RCC 7860 (cell line): ENCODE results near the gene RNF39.
A peak's percentile ranks its signal among the peaks of the same experiment; 100 is the strongest.
"Not testable (repeated sequence)": the region's sequence is repeated elsewhere in the genome, so short reads cannot be mapped to it uniquely, and the experiment has no call there.

Source experiments
- DNase-seq: peaks from one replicate; pipeline ENCODE4 v3.0.0-alpha.2; 2015; ENCODE audit warnings: low spot score
- FAIRE-seq: peaks from 2 replicates; lab custom pipeline; 2012; peaks lifted over from hg19 to GRCh38; lab: Jason Lieb, UNC

The RNF39 gene

DNA sequence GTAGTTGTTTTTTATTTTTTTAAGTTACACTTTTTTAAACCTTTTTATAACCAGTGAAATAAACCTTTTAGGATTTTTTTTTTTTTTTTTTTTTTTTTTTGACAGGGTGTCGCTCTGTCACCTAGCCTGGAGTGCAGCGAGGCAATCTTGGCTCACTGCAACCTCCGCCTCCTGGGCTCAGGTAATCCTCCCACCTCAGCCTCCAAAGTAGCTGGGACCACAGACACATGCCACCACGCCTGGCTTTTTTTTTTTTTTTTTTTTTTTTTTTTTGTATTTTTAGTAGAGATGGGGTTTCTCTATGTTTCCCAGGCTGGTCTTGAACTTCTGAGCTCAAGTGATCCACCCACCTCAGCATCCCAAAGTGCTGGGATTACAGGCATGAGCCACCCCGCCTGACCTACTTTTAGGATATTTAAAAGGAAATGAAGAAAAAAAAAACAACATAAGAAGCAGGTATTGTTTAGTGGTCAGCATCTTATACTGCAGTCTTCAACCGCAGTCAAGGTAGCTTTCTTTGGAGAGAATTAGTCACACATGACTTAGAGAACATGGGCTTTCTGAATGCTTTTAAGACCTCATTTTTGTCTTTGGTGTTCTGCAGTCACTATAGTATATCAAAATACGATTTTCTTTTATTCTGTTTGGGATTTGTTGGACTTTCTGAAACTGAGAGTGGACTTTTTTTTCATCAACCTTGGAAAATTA, 12.9 kb downstream of the RNF39 start:
- DNase-seq (no peak), FAIRE-seq (no peak)

DNA sequence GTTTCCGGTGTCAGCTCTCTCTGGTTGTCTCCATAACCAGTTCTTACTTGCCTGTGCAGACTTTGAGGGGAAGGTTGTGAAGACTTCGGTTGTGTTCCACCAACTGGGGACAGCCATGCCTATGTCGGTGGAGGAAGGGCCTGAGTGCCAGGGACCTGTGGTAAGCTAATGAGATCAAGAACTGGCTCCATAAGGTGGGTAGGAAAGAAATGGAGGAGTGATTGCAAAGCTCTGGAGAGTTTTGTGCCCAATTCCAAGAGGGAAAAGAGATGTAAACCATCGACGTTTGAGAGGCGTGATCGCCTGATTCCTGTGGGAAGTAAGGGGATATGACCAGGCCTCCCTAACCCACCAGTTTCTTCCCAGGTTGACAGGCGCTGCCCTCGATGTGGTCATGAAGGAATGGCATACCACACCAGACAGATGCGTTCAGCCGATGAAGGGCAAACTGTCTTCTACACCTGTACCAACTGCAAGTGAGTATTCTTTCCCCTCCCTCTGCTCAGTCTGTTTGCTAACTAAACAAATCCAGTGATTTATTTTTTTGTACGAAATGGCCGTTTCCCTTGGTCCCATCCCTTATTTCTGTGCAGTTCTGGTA, 13.6 kb downstream of the RNF39 start:
- DNase-seq (no peak), FAIRE-seq (no peak)

GRCh38 chr6:30061092-30061857, 14.3 kb downstream of the RNF39 start, which contains the start of gene POLR1H:
TSS of gene POLR1H (plus strand) at chr6:30061265. CDS start at chr6:30061525, 260 bp downstream.
- FAIRE-seq = peak; percentile 66
- DNase-seq = peak; percentile 88

- no peak for FAIRE-seq
- no peak for DNase-seq
Measured at GRCh38 chr6:30060606-30061091, 14.9 kb downstream of the RNF39 start.

DNA sequence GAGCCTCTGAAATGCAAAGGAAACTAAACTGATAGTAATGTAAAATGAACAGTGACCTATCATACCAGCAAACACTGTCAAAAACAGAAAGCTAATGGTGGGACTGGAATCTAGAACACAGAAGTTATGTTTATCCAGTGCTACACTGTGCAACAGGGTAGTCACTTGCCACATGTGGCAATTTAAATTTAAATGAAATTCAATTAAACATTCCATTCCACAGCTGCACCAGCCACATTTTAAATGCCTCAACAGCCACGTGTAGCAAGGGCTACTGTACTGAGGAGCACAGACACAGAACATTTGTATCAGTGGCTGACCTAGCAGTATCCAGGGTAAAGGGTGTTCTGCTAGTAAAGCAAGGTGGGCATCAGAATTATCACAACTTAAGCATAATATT, 20.1 kb downstream of the RNF39 start:
- no peak for FAIRE-seq

GRCh38 chr6:30053682-30054081, 21.9 kb downstream of the RNF39 start:
- no peak for FAIRE-seq
- no peak for DNase-seq

More for the DNA sequence above, 20.1 kb downstream of the RNF39 start:
- no peak for DNase-seq

DNA sequence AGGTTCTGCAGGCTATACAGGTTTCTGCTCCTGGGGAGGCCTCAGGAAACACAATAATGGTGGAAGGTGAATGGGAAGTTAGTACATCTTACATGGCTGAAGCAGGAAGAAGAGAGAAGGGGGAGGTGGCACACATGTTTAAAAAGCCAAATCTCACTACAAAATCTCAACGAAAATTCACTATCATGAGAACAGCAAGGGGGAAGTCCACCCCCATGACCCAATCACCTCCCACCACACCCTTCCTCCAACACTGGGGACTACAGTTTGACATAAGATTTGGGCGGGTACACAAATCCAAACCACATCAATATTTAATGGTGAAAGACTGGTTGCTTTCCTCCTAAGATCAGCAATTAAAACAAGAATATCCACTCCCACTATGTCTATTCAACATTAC, 28.3 kb downstream of the RNF39 start:
- DNase-seq = no peak
- no peak for FAIRE-seq

DNA sequence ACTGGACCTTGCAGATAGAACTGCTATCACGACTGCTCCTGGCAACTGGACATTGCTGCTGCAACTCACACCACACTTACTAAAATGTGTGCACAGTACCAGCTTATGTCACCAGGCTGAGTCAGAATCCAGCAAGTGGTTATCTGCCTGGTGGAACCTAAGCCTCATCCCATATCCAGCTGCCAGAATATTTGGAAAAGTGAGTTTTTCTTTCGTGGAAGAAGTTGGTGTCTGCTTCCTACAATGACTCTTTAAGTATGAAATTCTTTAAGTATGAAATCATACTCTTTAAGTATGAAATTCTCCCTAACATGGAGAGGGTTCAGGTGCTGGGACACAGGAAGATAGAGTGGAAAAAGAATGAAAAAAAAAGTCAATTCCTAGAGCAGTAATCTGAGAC, 30.9 kb downstream of the RNF39 start:
- FAIRE-seq = no peak
- peak; percentile 66 for DNase-seq

- FAIRE-seq (no peak), DNase-seq (no peak)
Measured at GRCh38 chr6:30043744-30044143, 31.8 kb downstream of the RNF39 start.

- FAIRE-seq = no peak
- no peak for DNase-seq
Measured at GRCh38 chr6:30042914-30043313, 32.7 kb downstream of the RNF39 start.

- DNase-seq = no peak
- FAIRE-seq = no peak
Measured at GRCh38 chr6:30042476-30042875, 33.1 kb downstream of the RNF39 start.

DNA sequence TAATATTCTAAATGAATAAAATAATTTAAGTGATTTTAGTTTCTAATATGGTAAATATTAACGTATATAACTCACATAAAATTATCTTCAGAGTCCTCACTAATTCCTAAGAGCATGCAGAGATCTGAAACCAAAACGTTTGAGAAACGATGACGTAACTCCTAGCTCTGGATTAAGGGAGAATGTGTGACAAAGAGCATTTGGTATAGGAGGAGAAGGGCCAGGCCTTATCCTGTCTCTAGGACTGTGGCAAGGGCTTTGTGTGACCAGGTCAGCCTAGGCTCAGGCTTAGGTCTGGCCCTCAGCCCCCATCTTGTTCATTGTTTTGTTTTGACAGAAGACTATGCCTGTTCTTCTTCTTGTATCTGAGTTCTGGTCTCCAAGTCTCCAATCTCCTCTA, 33.7 kb downstream of the RNF39 start:
- DNase-seq (no peak), FAIRE-seq (no peak)

GRCh38 chr6:30041221-30041620, 34.3 kb downstream of the RNF39 start:
- FAIRE-seq (no peak), DNase-seq (no peak)

GRCh38 chr6:30037182-30037788, 38.3 kb downstream of the RNF39 start:
- FAIRE-seq = no peak
- no peak for DNase-seq

DNA sequence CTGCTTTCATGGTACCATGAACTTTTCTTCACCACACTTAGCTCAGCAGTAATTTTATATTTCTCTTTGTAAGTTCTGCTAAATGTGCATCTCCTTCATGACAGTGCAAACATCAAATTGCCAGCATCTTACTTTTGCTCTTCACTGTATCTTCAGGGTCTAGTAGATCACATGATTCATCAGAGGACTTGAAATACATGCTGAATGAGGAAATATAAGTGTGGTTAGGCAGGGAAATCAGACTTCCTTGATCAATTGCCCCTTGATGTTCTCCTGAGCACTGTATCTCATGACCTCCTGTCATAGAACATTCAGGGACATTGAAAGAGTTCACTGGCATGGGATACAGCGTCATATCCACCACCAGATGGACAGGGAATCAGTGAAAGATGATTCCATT, 39.8 kb downstream of the RNF39 start:
- no peak for DNase-seq
- FAIRE-seq = no peak

DNA sequence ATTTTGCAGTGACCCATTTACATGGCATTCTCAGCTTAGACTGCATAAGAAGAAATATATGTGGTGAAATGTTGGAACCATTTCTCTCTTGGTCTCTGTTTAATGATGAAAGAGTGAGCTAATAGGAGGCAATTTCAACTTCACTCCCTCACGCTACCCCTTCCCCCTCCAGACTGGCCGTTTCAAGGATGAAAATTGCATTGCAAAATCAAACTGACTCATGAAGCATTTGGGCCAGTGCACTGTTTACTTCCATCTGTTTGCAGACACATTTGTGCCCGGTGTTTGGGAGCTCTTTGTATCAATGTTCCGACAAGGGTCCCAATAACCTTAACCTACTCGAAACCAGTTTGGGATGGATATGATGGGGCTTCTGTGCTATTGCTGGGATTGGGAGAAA, 42.1 kb downstream of the RNF39 start:
- not testable (repeated sequence) for FAIRE-seq, DNase-seq

- DNase-seq (no peak), FAIRE-seq (no peak)
Measured at GRCh38 chr6:30031381-30031780, 44.2 kb downstream of the RNF39 start.

DNA sequence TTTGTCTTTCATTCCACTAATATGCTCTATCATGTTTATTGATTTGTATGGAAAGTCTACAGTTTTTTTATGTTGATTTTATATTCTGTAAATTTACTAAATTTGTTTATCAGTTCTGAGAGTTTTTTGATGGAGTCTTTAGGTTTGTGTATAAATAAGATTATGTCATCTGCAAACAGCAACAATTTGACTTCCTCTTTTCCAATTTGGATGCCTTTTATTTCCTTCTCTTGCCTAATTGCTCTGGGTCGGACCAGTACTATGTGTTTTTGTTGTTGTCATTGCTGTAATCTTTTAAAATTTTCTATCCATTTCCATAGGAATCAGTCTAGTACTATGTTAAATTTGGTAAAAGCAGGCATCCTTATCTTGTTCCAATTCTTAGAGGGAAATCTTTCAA, 46.0 kb downstream of the RNF39 start:
- DNase-seq (no peak), FAIRE-seq (no peak)

GRCh38 chr6:30025186-30025585, 50.4 kb downstream of the RNF39 start:
- DNase-seq (no peak), FAIRE-seq (no peak)

- FAIRE-seq, DNase-seq: not testable (repeated sequence)
Measured at GRCh38 chr6:30022712-30023111, 52.9 kb downstream of the RNF39 start.

DNA sequence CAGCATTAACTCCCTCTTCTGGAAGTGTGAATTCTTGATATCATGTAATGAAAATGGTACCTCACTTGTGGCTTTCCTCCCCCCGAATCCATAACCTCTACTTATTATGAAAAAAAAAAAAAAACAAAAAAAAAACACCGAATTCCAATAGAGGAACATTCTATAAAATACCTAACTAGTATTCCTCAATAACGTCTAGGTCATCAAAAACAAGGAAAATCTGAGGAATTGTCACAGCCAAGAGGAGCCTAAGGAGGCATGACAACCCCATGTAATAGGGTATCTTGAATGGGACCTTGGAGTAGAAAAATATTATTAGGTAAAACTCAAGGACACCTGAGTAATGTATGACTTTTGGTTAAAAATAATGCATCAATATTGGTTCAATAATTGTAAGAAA, 53.4 kb downstream of the RNF39 start:
- DNase-seq (no peak), FAIRE-seq (no peak)
